Umbilical cord (tissue), 1 donor: ENCODE measurements around the gene SLC25A10. TPM values are rescaled to one million over a fixed set of nuclear protein-coding genes. Genes with fewer than 3 reads are reported as not detected.

Experiments
- total RNA-seq: library from RNA; depleted of rRNA; stranded (reverse); fragments of >200 nt; gene quantifications from one replicate; pipeline ENCODE4 v1.2.3, GENCODE V29; 2014; ENCODE audit warnings: low replicate concordance; ENCODE audit not compliant: insufficient read depth

The SLC25A10 gene
- total RNA-seq, 1 donor from 2014 or later, result 3.1 TPM

Other genes with a start within 250 kb of the SLC25A10 start
- gene ACTG1, start 199.5 kb upstream of the SLC25A10 start, total RNA-seq, result 3,050 TPM
- 2.2 TPM for gene FSCN2, start 183.9 kb upstream of the SLC25A10 start, total RNA-seq
- gene FAAP100, start 159.9 kb upstream of the SLC25A10 start, total RNA-seq, result 26.0 TPM
- 86.9 TPM for gene NPLOC4, start 75.2 kb upstream of the SLC25A10 start, total RNA-seq
- gene TSPAN10, start 75.1 kb upstream of the SLC25A10 start, total RNA-seq, result 0.96 TPM
- gene PDE6G, start 55.7 kb upstream of the SLC25A10 start, total RNA-seq, result not detected
- gene OXLD1, start 45.7 kb upstream of the SLC25A10 start, total RNA-seq, result 20.7 TPM
- gene CCDC137, start 45.5 kb upstream of the SLC25A10 start, total RNA-seq, result 0.96 TPM
- gene ARL16, start 28.5 kb upstream of the SLC25A10 start, total RNA-seq, result 21.2 TPM
- 48.9 TPM for gene HGS, start 28.3 kb upstream of the SLC25A10 start, total RNA-seq
- gene MRPL12, start 8.9 kb upstream of the SLC25A10 start, total RNA-seq, result not detected
- gene GCGR, start 91.9 kb downstream of the SLC25A10 start, total RNA-seq, result 2.9 TPM
- gene MCRIP1, start 121.0 kb downstream of the SLC25A10 start, total RNA-seq, result 64.0 TPM
- gene PPP1R27, start 122.8 kb downstream of the SLC25A10 start, total RNA-seq, result 4.1 TPM
- 844 TPM for gene P4HB, start 148.3 kb downstream of the SLC25A10 start, total RNA-seq
- 57.5 TPM for gene ARHGDIA, start 159.1 kb downstream of the SLC25A10 start, total RNA-seq
- 96.8 TPM for gene ALYREF, start 179.3 kb downstream of the SLC25A10 start, total RNA-seq
- 103 TPM for gene ANAPC11, start 179.4 kb downstream of the SLC25A10 start, total RNA-seq
- gene NPB, start 190.0 kb downstream of the SLC25A10 start, total RNA-seq, result 1.4 TPM
- 21.2 TPM for gene PCYT2, start 199.1 kb downstream of the SLC25A10 start, total RNA-seq
- gene SIRT7, start 205.9 kb downstream of the SLC25A10 start, total RNA-seq, result 9.9 TPM
- gene MAFG, start 215.5 kb downstream of the SLC25A10 start, total RNA-seq, result 8.4 TPM
- 77.5 TPM for gene PYCR1, start 225.0 kb downstream of the SLC25A10 start, total RNA-seq
- gene MYADML2, start 234.9 kb downstream of the SLC25A10 start, total RNA-seq, result 0.72 TPM
- not detected for gene NOTUM, start 248.9 kb downstream of the SLC25A10 start, total RNA-seq